Lower leg skin (tissue), 3 donors: Measurements from ENCODE around the gene PARP14.

ENCODE experiments used
- POLR2A ChIP-seq, 2 donors: fragments of 450-650 bp; IDR thresholded peaks; one replicate each; pipeline ENCODE4 v1.6.1; 2016 to 2017; ENCODE audit warnings: antibody characterized with exemption in 2 of 2, mild to moderate bottlenecking in 1 of 2, moderate library complexity in 1 of 2
- TF ChIP-seq, protein P1 (sequence below), 3 donors: fragments of 450-650 bp; IDR thresholded peaks; one replicate each; pipeline ENCODE4 v1.5.1; 2016; ENCODE audit warnings: antibody characterized with exemption in 3 of 3, mild to moderate bottlenecking in 3 of 3, moderate library complexity in 2 of 3

DNA sequence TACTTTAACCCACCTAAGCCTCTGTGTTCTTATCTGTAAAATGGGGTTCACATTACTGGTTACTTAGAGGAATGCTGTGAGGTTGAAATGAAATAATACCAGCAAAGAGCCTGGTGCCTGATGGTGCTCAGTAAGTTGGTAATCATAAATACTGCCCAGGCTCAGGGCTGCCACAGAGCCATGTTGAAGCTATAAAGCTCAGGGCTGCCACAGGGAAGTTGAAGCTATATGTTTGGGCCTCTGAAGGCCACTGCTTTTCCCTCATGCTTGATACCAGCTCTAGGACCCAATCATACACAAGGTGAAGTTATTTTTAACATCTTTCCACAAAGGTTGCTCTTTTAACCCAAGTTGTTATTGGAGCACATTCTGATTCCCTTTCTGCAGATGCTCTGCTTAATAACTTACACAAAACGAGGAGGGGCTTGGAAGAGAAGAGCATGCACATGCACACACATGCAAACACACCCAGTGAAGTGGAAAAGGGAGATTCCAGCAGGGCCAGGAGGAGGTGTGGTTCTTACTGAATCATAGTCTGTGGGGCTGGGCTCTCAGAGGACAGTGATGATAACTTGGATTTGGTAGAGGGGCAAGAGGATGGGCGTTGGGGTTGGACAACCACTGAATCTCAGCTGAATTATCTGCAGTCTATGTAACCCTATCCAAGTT lies 17.4 kb downstream of the PARP14 start:
- TF ChIP-seq, protein P1, sequence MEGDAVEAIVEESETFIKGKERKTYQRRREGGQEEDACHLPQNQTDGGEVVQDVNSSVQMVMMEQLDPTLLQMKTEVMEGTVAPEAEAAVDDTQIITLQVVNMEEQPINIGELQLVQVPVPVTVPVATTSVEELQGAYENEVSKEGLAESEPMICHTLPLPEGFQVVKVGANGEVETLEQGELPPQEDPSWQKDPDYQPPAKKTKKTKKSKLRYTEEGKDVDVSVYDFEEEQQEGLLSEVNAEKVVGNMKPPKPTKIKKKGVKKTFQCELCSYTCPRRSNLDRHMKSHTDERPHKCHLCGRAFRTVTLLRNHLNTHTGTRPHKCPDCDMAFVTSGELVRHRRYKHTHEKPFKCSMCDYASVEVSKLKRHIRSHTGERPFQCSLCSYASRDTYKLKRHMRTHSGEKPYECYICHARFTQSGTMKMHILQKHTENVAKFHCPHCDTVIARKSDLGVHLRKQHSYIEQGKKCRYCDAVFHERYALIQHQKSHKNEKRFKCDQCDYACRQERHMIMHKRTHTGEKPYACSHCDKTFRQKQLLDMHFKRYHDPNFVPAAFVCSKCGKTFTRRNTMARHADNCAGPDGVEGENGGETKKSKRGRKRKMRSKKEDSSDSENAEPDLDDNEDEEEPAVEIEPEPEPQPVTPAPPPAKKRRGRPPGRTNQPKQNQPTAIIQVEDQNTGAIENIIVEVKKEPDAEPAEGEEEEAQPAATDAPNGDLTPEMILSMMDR (IDR thresholded peaks at IDR 0.05): no peak
- no peak for TF ChIP-seq POLR2A (IDR thresholded peaks at IDR 0.05)
